HUES6 (cell line): ENCODE results near the gene FALEC.

Experiments used
- H3K27ac ChIP-seq: 2 replicates; pipeline ENCODE4 v1.7.0; 2013; ENCODE audit warnings: low read depth, mild to moderate bottlenecking, low read length, inconsistent platforms
- H3K27me3 ChIP-seq: 2 replicates; pipeline ENCODE4 v1.6.1; 2013; ENCODE audit warnings: low read length; ENCODE audit not compliant: control insufficient read depth, insufficient read depth
- H3K36me3 ChIP-seq: 2 replicates; pipeline ENCODE4 v1.6.1; 2013; ENCODE audit warnings: low read length; ENCODE audit not compliant: control insufficient read depth, insufficient read depth
- H3K4me1 ChIP-seq: 2 replicates; pipeline ENCODE4 v1.6.1; 2013; ENCODE audit warnings: low read length; ENCODE audit not compliant: control insufficient read depth, insufficient read depth
- H3K4me3 ChIP-seq: 2 replicates; pipeline ENCODE4 v1.5.1; 2013; ENCODE audit warnings: low read depth, low read length
- H3K9ac ChIP-seq: one replicate; pipeline ENCODE4 v1.6.1; 2013; ENCODE audit warnings: mild to moderate bottlenecking, low read length
- H3K9me3 ChIP-seq: 2 replicates; pipeline ENCODE4 v1.6.1; 2013; ENCODE audit warnings: low read depth, low read length; ENCODE audit not compliant: control insufficient read depth, insufficient read depth

FALEC gene

GRCh38 chr1:150546294-150546937 lies 30.9 kb downstream of the FALEC start:
- peaks cover 20% of the 10 kb centered on the region; the same call in 1 of the 2 replicates for H3K4me1 ChIP-seq
- H3K27ac ChIP-seq, result no peak overlapping the region
- no peaks in the 10 kb centered on the region for H3K9me3 ChIP-seq
- H3K36me3 ChIP-seq, result no peaks in the 10 kb centered on the region
- peaks cover 17% of the 10 kb centered on the region for H3K27me3 ChIP-seq
- H3K9ac ChIP-seq, result no peak overlapping the region
- no peak overlapping the region for H3K4me3 ChIP-seq

- Histone ChIP-seq H3K9ac (peak overlapping the region; percentile 65), H3K27ac (no peak overlapping the region), H3K4me1 (peaks cover 30% of the 10 kb centered on the region), H3K9me3 (no peaks in the 10 kb centered on the region), H3K4me3 (peak overlapping the region; percentile 65), H3K27me3 (peaks cover 17% of the 10 kb centered on the region), H3K36me3 (no peaks in the 10 kb centered on the region)
These were observed 32.7 kb downstream of the FALEC start for GRCh38 chr1:150548324-150548631.

DNA sequence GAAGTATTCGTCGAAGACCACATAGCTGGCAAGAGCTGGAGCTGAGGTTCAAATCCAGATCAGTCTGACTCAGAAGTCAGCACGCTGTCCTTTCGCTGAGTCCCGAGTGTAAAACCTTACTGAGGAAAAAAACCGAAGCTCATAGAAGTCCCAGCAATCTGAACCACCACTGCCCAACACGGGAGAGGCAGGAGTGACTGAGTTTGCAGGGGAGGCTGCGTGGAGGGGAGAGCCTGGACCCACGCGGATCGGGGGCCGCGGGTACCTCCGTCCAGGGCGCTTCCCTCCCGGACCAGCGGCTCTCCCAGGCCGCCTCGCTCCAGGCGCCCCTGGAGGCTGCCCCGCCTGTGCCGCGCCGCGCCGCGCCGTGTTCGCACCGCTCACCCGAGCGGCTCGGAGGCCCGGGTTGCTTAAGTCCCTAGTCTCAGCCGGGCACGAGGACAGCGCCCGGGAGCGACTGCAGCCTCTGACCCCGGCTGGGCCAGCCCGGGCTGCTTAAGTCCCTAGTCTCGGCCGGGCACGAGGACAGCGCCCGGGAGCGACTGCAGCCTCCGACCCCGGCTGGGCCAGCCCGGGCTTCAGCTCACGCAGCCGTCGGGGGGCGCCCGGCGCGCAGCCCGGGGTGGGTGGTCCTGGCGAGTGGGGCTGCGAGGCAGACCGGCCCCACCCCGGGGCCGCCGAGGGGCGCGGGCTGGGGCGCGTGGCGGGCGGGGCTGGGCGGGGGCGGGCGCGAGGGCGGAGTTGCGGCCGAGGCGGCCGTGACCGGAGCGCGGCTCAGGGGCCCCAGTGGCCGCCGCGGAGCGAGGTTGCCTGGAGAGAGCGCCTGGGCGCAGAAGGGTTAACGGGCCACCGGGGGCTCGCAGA lies 33.3 kb downstream of the FALEC start, which contains the start of gene ADAMTSL4:
ADAMTSL4 (plus strand) TSS at position 777 of the 864 bp plus-strand sequence. CDS start 2,881 bp downstream, outside the sequence.
- Histone ChIP-seq H3K27ac (no peak within 1 kb of the TSS), H3K4me1 (peaks cover 30% of the 10 kb centered on the region), H3K4me3 (peak within 1 kb of the TSS; percentile 65), H3K9ac (peak within 1 kb of the TSS; percentile 65), H3K9me3 (no peaks in the 10 kb centered on the region), H3K36me3 (no peaks in the 10 kb centered on the region), H3K27me3 (peaks cover 17% of the 10 kb centered on the region)

DNA sequence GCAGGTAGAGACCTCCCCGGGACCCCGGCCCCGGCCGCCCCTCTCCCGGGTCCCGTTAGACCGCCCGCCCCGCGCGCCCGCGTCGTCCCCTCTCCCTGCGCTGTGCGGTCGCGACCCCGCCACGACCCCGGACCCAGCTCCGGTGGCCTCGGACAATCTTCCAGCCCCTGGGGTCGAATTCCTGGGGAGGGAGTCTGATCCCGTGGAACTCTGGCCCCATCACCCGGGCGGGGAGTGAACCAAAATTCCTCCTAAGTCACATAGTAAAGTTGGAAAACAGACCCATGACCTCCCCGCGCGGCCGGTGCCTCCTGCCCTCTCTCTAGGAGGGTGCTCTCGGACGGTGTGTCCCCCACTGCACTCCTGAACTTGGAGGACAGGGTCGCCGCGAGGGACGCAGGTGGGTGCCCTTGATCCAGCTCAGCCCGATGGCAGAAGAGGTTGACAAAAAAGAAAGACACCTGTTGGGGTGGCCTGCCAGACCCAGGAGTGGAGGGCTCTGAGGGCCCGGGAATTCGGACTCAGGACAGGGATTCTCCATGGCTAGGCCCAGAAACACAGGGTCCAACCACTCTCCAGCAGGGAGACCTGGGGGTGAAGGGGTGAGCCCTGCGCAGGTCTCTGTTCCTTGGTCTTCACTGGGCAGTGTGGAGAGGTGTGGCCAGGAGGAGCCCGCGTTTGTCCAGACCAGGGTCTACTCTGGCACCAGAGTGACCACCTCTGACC lies 34.1 kb downstream of the FALEC start:
- no peak overlapping the region for H3K9ac ChIP-seq
- H3K4me3 ChIP-seq, result peak overlapping the region; percentile 65
- no peaks in the 10 kb centered on the region for H3K36me3 ChIP-seq
- H3K27ac ChIP-seq, result no peak overlapping the region
- peaks cover 30% of the 10 kb centered on the region for H3K4me1 ChIP-seq
- H3K27me3 ChIP-seq, result peaks cover 17% of the 10 kb centered on the region
- no peaks in the 10 kb centered on the region for H3K9me3 ChIP-seq

- peaks cover 1% of the 10 kb centered on the region for H3K36me3 ChIP-seq
- no peak overlapping the region for H3K27ac ChIP-seq
- H3K4me3 ChIP-seq, result peak overlapping the region; percentile 65; the same call in 1 of the 2 replicates
- no peaks in the 10 kb centered on the region for H3K9me3 ChIP-seq
- H3K4me1 ChIP-seq, result peaks cover 30% of the 10 kb centered on the region
- H3K9ac ChIP-seq, result no peak overlapping the region
- peaks cover 17% of the 10 kb centered on the region for H3K27me3 ChIP-seq
These were observed 34.9 kb downstream of the FALEC start for GRCh38 chr1:150550222-150551050.

GRCh38 chr1:150551051-150551783 lies 35.7 kb downstream of the FALEC start:
- Histone ChIP-seq H3K4me3 (no peak overlapping the region), H3K4me1 (peaks cover 29% of the 10 kb centered on the region), H3K27me3 (peaks cover 17% of the 10 kb centered on the region), H3K27ac (no peak overlapping the region), H3K9me3 (no peaks in the 10 kb centered on the region), H3K36me3 (peaks cover 4% of the 10 kb centered on the region), H3K9ac (no peak overlapping the region)

GRCh38 chr1:150551784-150552127 lies 36.2 kb downstream of the FALEC start:
- H3K4me3 ChIP-seq, result no peak overlapping the region
- H3K4me1 ChIP-seq, result peaks cover 34% of the 10 kb centered on the region
- peaks cover 4% of the 10 kb centered on the region for H3K36me3 ChIP-seq
- H3K27ac ChIP-seq, result no peak overlapping the region
- no peaks in the 10 kb centered on the region for H3K9me3 ChIP-seq
- peaks cover 17% of the 10 kb centered on the region for H3K27me3 ChIP-seq
- H3K9ac ChIP-seq, result no peak overlapping the region

- no peak overlapping the region for H3K9ac ChIP-seq
- H3K9me3 ChIP-seq, result no peaks in the 10 kb centered on the region
- peaks cover 4% of the 10 kb centered on the region for H3K36me3 ChIP-seq
- H3K4me3 ChIP-seq, result no peak overlapping the region
- no peak overlapping the region for H3K27ac ChIP-seq
- H3K27me3 ChIP-seq, result peaks cover 17% of the 10 kb centered on the region
- peaks cover 34% of the 10 kb centered on the region for H3K4me1 ChIP-seq
These were observed 36.8 kb downstream of the FALEC start for GRCh38 chr1:150552128-150552910.

DNA sequence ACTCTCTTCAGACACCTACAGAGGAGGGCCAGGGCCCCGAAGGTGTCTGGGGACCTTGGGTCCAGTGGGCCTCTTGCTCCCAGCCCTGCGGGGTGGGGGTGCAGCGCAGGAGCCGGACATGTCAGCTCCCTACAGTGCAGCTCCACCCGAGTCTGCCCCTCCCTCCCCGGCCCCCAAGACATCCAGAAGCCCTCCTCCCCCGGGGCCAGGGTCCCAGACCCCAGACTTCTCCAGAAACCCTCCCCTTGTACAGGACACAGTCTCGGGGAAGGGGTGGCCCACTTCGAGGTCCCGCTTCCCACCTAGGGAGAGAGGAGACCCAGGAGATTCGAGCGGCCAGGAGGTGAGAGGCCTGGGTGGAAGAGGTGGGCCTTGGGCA lies 37.3 kb downstream of the FALEC start:
- H3K36me3 ChIP-seq, result peaks cover 4% of the 10 kb centered on the region
- peaks cover 34% of the 10 kb centered on the region for H3K4me1 ChIP-seq
- H3K9ac ChIP-seq, result no peak overlapping the region
- H3K27me3 ChIP-seq, result peaks cover 17% of the 10 kb centered on the region
- no peaks in the 10 kb centered on the region for H3K9me3 ChIP-seq
- H3K4me3 ChIP-seq, result no peak overlapping the region
- H3K27ac ChIP-seq, result no peak overlapping the region
